H9 (cell line): ENCODE results near the gene ARNT2. TPM values are rescaled to one million over a fixed set of nuclear protein-coding genes. Genes with fewer than 3 reads are reported as not detected.

Source experiments
- DNase-seq: peaks from one replicate; pipeline ENCODE4 v3.0.0-alpha.2; 2017
- H2AFZ ChIP-seq: one replicate; pipeline ENCODE4 v1.6.1; 2013; ENCODE audit warnings: mild to moderate bottlenecking, low read length, control low read depth, moderate library complexity
- H2AK5ac ChIP-seq: 2 replicates; pipeline ENCODE4 v1.6.1; 2013; ENCODE audit warnings: low read length, control low read depth, mixed read lengths; ENCODE audit not compliant: insufficient read length
- H2BK120ac ChIP-seq: one replicate; pipeline ENCODE4 v1.6.1; 2013; ENCODE audit warnings: low read depth, mild to moderate bottlenecking, low read length, control low read depth, inconsistent platforms; ENCODE audit not compliant: poor library complexity, severe bottlenecking
- H2BK12ac ChIP-seq: 2 replicates; pipeline ENCODE4 v1.6.1; 2013; ENCODE audit warnings: low read length, control low read depth, mixed read lengths, low read depth; ENCODE audit not compliant: insufficient read length
- H2BK15ac ChIP-seq: 2 replicates; pipeline ENCODE4 v1.6.1; 2013; ENCODE audit warnings: low read depth, low read length, control low read depth
- H2BK20ac ChIP-seq: one replicate; pipeline ENCODE4 v1.6.1; 2013; ENCODE audit warnings: low read depth, mild to moderate bottlenecking, low read length, control low read depth, inconsistent platforms; ENCODE audit not compliant: poor library complexity, severe bottlenecking
- H2BK5ac ChIP-seq: 2 replicates; pipeline ENCODE4 v1.6.1; 2013; ENCODE audit warnings: low read length, control low read depth, mixed read lengths; ENCODE audit not compliant: insufficient read length
- H3K14ac ChIP-seq: 2 replicates; pipeline ENCODE4 v1.6.1; 2013; ENCODE audit warnings: low read length, control low read depth; ENCODE audit not compliant: insufficient read depth
- H3K18ac ChIP-seq: 2 replicates; pipeline ENCODE4 v1.6.1; 2013; ENCODE audit warnings: low read depth, mild to moderate bottlenecking, mixed read lengths, low read length, control low read depth; ENCODE audit not compliant: insufficient read length
- H3K23ac ChIP-seq: 2 replicates; pipeline ENCODE4 v1.6.1; 2013; ENCODE audit warnings: low read length, control low read depth, mixed read lengths, low read depth; ENCODE audit not compliant: insufficient read length
- H3K23me2 ChIP-seq: 2 replicates; pipeline ENCODE4 v1.6.1; 2013; ENCODE audit warnings: low read depth, mild to moderate bottlenecking, mixed read lengths, low read length, control low read depth; ENCODE audit not compliant: insufficient read length, poor library complexity, severe bottlenecking
- H3K27ac ChIP-seq: 2 replicates; pipeline ENCODE4 v1.5.1; 2013; ENCODE audit warnings: low read length, control low read depth, mixed read lengths, low read depth; ENCODE audit not compliant: insufficient read length
- H3K27me3 ChIP-seq: 2 replicates; pipeline ENCODE4 v1.6.1; 2013; ENCODE audit warnings: low read length, control low read depth, inconsistent platforms; ENCODE audit not compliant: insufficient read depth
- H3K4ac ChIP-seq: 2 replicates; pipeline ENCODE4 v1.6.1; 2013; ENCODE audit warnings: low read depth, mild to moderate bottlenecking, control low read depth, inconsistent platforms, low read length, moderate library complexity
- H3K4me1 ChIP-seq: 2 replicates; pipeline ENCODE4 v1.6.1; 2013; ENCODE audit warnings: low read length, control low read depth, inconsistent platforms; ENCODE audit not compliant: insufficient read depth
- H3K4me2 ChIP-seq: 2 replicates; pipeline ENCODE4 v1.6.1; 2013; ENCODE audit warnings: low read length, control low read depth, mixed read lengths; ENCODE audit not compliant: insufficient read length, insufficient read depth
- H3K56ac ChIP-seq: 2 replicates; pipeline ENCODE4 v1.6.1; 2013; ENCODE audit warnings: low read depth, mild to moderate bottlenecking, mixed read lengths, low read length, control low read depth; ENCODE audit not compliant: insufficient read length
- H3K79me1 ChIP-seq: 2 replicates; pipeline ENCODE4 v1.6.1; 2013; ENCODE audit warnings: low read depth, mild to moderate bottlenecking, moderate library complexity, low read length, control low read depth, inconsistent platforms; ENCODE audit not compliant: insufficient read depth, poor library complexity, severe bottlenecking
- H3K79me2 ChIP-seq: 2 replicates; pipeline ENCODE4 v1.6.1; 2013; ENCODE audit warnings: low read length, control low read depth, inconsistent platforms; ENCODE audit not compliant: insufficient read depth
- H3K9ac ChIP-seq: 2 replicates; pipeline ENCODE4 v1.6.1; 2013; ENCODE audit warnings: low read length, control low read depth, mixed read lengths; ENCODE audit not compliant: insufficient read length; ENCODE audit errors: extremely low read depth
- H3K9me3 ChIP-seq: one replicate; pipeline ENCODE4 v1.6.1; 2013; ENCODE audit warnings: low read depth, low read length, inconsistent platforms; ENCODE audit not compliant: control insufficient read depth
- H3T11ph ChIP-seq: one replicate; pipeline ENCODE4 v1.6.1; 2013; ENCODE audit warnings: mild to moderate bottlenecking, low read length, control low read depth, inconsistent platforms
- H4K20me1 ChIP-seq: one replicate; pipeline ENCODE4 v1.6.1; 2013; ENCODE audit not compliant: control insufficient read depth, insufficient read length, insufficient read depth
- H4K5ac ChIP-seq: 2 replicates; pipeline ENCODE4 v1.6.1; 2013; ENCODE audit warnings: low read depth, mild to moderate bottlenecking, mixed read lengths, low read length, control low read depth; ENCODE audit not compliant: insufficient read length
- H4K8ac ChIP-seq: replicated peaks from 2 replicates; pipeline ENCODE4 v1.6.1; 2013; ENCODE audit warnings: low read length, control low read depth, mixed read lengths, low read depth; ENCODE audit not compliant: insufficient read length
- H4K91ac ChIP-seq: 2 replicates; pipeline ENCODE4 v1.6.1; 2013; ENCODE audit warnings: low read depth, mild to moderate bottlenecking, moderate library complexity, mixed read lengths, low read length, control low read depth; ENCODE audit not compliant: insufficient read length
- H3K27ac Mint-ChIP-seq, 3 experiments: 2 replicates in 2 of 3; 3 replicates in 1 of 3; pipeline ENCODE4 v1.8.0; 2020 to 2021; ENCODE audit warnings: mixed read lengths in 3 of 3, mild to moderate bottlenecking in 1 of 3, moderate library complexity in 1 of 3
- H3K27me3 Mint-ChIP-seq: 2 replicates; pipeline ENCODE4 v1.8.0; 2021; ENCODE audit warnings: low read depth, mild to moderate bottlenecking, moderate library complexity, mixed read lengths
- H3K36me3 Mint-ChIP-seq, 3 experiments: 2 replicates in 2 of 3; 3 replicates in 1 of 3; pipeline ENCODE4 v1.8.0; 2020 to 2021; ENCODE audit warnings: low read depth in 3 of 3, mixed read lengths in 3 of 3; ENCODE audit not compliant: insufficient read depth in 1 of 3
- H3K4me1 Mint-ChIP-seq, 2 experiments: 2 replicates each; pipeline ENCODE4 v1.8.0; 2020; ENCODE audit warnings: mixed read lengths in 2 of 2
- H3K4me3 Mint-ChIP-seq, 2 experiments: 2 replicates in 1 of 2; 3 replicates in 1 of 2; pipeline ENCODE4 v1.8.0; 2020 to 2021; ENCODE audit warnings: mild to moderate bottlenecking in 2 of 2, mixed read lengths in 2 of 2, moderate library complexity in 1 of 2
- H3K9me3 Mint-ChIP-seq, 2 experiments: 2 replicates in 1 of 2; 3 replicates in 1 of 2; pipeline ENCODE4 v1.8.0; 2020; ENCODE audit warnings: mild to moderate bottlenecking in 2 of 2, mixed read lengths in 2 of 2, moderate library complexity in 1 of 2
- WGBS: extraction: QIAGEN DNeasy Blood & Tissue Kit; methylation state at CpG from one replicate; pipeline ENCODE4 v1.1.7; 2013; ENCODE audit warnings: missing lambda C conversion rate, low lambda C conversion rate, mixed read lengths; ENCODE audit not compliant: insufficient read length; ENCODE audit errors: extremely low coverage; 5-methylcytosine and 5-hydroxymethylcytosine counted together
- total RNA-seq: library from RNA; stranded (reverse); gene quantifications from 2 replicates; pipeline ENCODE4 v1.2.1, GENCODE V29; 2021
- TF ChIP-seq, protein P1 (sequence below): fragments of 200-600 bp; sonication (generic); conservative IDR thresholded peaks from 3 replicates; pipeline ENCODE4 v1.8.0; 2021; ENCODE audit warnings: antibody characterized with exemption, mild to moderate bottlenecking

ARNT2 gene
- total RNA-seq, 1 experiment from 2014 or later: 10.5 TPM

DNA sequence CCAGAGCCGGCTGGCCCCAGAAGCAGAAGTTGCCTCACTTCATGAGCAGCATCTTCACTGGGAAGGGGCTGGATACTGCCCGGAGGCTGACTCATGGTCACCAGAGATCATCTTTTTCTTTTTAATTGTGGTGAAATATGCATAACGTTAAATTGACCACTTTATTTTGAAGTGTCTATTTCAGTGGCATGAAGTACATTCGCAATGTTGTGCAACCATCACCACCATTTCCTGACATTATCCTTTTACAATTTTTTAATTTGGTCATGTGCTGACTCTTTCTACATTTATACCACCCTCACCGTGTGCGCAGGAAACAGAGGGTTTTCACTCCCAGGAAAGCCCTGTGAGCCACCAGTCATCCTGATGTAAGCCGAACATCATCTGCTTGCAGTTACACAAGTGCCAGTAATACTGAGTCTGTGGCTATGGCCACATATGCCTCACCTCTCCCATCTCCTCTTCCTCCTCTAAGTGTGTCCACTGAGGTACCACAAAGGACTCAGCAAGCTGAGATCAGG, 239.3 kb downstream of the ARNT2 start:
- H3K9ac ChIP-seq: no peak overlapping the region

More for the DNA sequence above, 239.3 kb downstream of the ARNT2 start:
- no peaks in the 10 kb centered on the region for H3K4me1 Mint-ChIP-seq
- Histone ChIP-seq H3K9me3 (no peaks in the 10 kb centered on the region), H2BK12ac (no peak overlapping the region), H3K4me2 (no peak overlapping the region), H3K79me2 (no peaks in the 10 kb centered on the region), H3K4me1 (no peaks in the 10 kb centered on the region), H2BK20ac (no peak overlapping the region), H2AFZ (no peak overlapping the region), H3K27me3 (no peaks in the 10 kb centered on the region), H3K27ac (no peak overlapping the region), H3T11ph (no peak overlapping the region), H4K8ac (no peak overlapping the region), H2BK15ac (no peak overlapping the region), H3K14ac (no peak overlapping the region), H3K18ac (no peak overlapping the region), H2BK120ac (no peak overlapping the region), H2AK5ac (no peak overlapping the region), H2BK5ac (no peak overlapping the region), H4K5ac (no peak overlapping the region), H4K91ac (no peak overlapping the region), H3K23ac (no peak overlapping the region), H3K4ac (no peak overlapping the region), H4K20me1 (no peaks in the 10 kb centered on the region), H3K56ac (no peak overlapping the region), H3K23me2 (no peaks in the 10 kb centered on the region), H3K79me1 (no peaks in the 10 kb centered on the region)
- H3K4me3 Mint-ChIP-seq: no peak overlapping the region
- peaks cover 7 to 23% (median 21%) of the 10 kb centered on the region in 3 experiments for H3K36me3 Mint-ChIP-seq
- TF ChIP-seq, protein P1, sequence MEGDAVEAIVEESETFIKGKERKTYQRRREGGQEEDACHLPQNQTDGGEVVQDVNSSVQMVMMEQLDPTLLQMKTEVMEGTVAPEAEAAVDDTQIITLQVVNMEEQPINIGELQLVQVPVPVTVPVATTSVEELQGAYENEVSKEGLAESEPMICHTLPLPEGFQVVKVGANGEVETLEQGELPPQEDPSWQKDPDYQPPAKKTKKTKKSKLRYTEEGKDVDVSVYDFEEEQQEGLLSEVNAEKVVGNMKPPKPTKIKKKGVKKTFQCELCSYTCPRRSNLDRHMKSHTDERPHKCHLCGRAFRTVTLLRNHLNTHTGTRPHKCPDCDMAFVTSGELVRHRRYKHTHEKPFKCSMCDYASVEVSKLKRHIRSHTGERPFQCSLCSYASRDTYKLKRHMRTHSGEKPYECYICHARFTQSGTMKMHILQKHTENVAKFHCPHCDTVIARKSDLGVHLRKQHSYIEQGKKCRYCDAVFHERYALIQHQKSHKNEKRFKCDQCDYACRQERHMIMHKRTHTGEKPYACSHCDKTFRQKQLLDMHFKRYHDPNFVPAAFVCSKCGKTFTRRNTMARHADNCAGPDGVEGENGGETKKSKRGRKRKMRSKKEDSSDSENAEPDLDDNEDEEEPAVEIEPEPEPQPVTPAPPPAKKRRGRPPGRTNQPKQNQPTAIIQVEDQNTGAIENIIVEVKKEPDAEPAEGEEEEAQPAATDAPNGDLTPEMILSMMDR: no peak
- peaks cover 13% of the 10 kb centered on the region for H3K27me3 Mint-ChIP-seq
- no CpG with 5 or more reads among the region's 7 CpGs for WGBS
- DNase-seq: no peak
- H3K9me3 Mint-ChIP-seq: peaks cover 41 to 44% of the 10 kb centered on the region in 2 experiments
- H3K27ac Mint-ChIP-seq: no peak overlapping the region
